Omental fat pad (tissue), 4 donors: ENCODE results near the gene WDR3. TPM values are rescaled to one million over a fixed set of nuclear protein-coding genes. Genes with fewer than 3 reads are reported as not detected.
"Not testable (repeated sequence)": the region's sequence is repeated elsewhere in the genome, so short reads cannot be mapped to it uniquely, and the experiment has no call there.

Experiments used
- ATAC-seq: fragments of 150-250 bp; one replicate; pipeline ENCODE4 v1.9.1; 2016; ENCODE audit warnings: mild to moderate bottlenecking, moderate library complexity; ENCODE audit not compliant: low FRiP score
- DNase-seq: peaks from one replicate; pipeline ENCODE4 v3.0.0-alpha.2; 2019; ENCODE audit warnings: low spot score
- CTCF ChIP-seq, 3 donors: fragments of 450-650 bp; IDR thresholded peaks; one replicate each; pipeline ENCODE4 v1.5.1; 2016 to 2017; ENCODE audit warnings: antibody characterized with exemption in 3 of 3, mild to moderate bottlenecking in 3 of 3, moderate library complexity in 2 of 3
- total RNA-seq, 4 donors: library from RNA; depleted of rRNA; stranded (reverse); fragments of >200 nt; gene quantifications; one replicate each; pipeline ENCODE4 v1.1.0, GENCODE V29; 2016

Gene WDR3
- total RNA-seq, 4 donors from 2014 or later = 10.7 to 28.8 (median 17.0) TPM

GRCh38 chr1:117919376-117919775 lies 10.2 kb upstream of the WDR3 start:
- DNase-seq (no peak), ATAC-seq (no peak)
- TF ChIP-seq CTCF (IDR thresholded peaks at IDR 0.05) = no peak

- DNase-seq (no peak), ATAC-seq (no peak)
- no peak for TF ChIP-seq CTCF (IDR thresholded peaks at IDR 0.05)
These were observed 7.5 kb upstream of the WDR3 start for GRCh38 chr1:117921991-117922390.

GRCh38 chr1:117922717-117923116 lies 6.8 kb upstream of the WDR3 start:
- not testable (repeated sequence) for DNase-seq, ATAC-seq

- TF ChIP-seq CTCF (IDR thresholded peaks at IDR 0.05) = no peak
- DNase-seq (no peak), ATAC-seq (no peak)
These were observed 3.6 kb upstream of the WDR3 start for GRCh38 chr1:117925981-117926380.

GRCh38 chr1:117928881-117929342 lies 627 bp upstream of the WDR3 start:
- ATAC-seq = peak; percentile 56
- peak; percentile 24 for DNase-seq
- no peak for TF ChIP-seq CTCF (IDR thresholded peaks at IDR 0.05)

- TF ChIP-seq CTCF (IDR thresholded peaks at IDR 0.05) = no peak
- ATAC-seq = no peak
- DNase-seq = no peak
These were observed 571 bp downstream of the WDR3 start for GRCh38 chr1:117930173-117930447.

GRCh38 chr1:117930484-117930883 lies 945 bp downstream of the WDR3 start:
- TF ChIP-seq CTCF (IDR thresholded peaks at IDR 0.05) = no peak
- ATAC-seq = no peak
- DNase-seq = no peak

- TF ChIP-seq CTCF (IDR thresholded peaks at IDR 0.05) = no peak
- DNase-seq (no peak), ATAC-seq (no peak)
These were observed 3.0 kb downstream of the WDR3 start for GRCh38 chr1:117932576-117932975.
